Measurements from ENCODE around the gene ACSBG1. TPM values are rescaled to one million over a fixed set of nuclear protein-coding genes. Genes with fewer than 3 reads are reported as not detected.

The ACSBG1 gene
- total and polyA plus RNA-seq, 4 experiments from 2014 or later = not detected

GRCh38 chr15:78244101-78244500 lies 9.7 kb upstream of the ACSBG1 start:
- H3K9me3 Mint-ChIP-seq = no peaks in the 10 kb centered on the region
- no peaks in the 10 kb centered on the region for H3K36me3 Mint-ChIP-seq
- no peak for DNase-seq
- H3K27ac ChIP-seq (ENCODE audit: low read depth, low read length) = no peak overlapping the region
- H3K27me3 Mint-ChIP-seq = peaks cover under 1% of the 10 kb centered on the region in 2 donors
- H3K4me3 ChIP-seq (ENCODE audit: low read length in 2 of 2) = no peak overlapping the region
- no peak overlapping the region for H3K27ac Mint-ChIP-seq
- ChIA-PET CTCF (ENCODE audit: partially characterized antibody) (interaction anchor here (0.8 to 1.3 kb wide), 4 partner anchors 17 to 242 kb away, joined by 3 to 4 read pairs (median 3); no protein-coding TSS in a partner anchor), POLR2A (ENCODE audit: partially characterized antibody) (no interaction called here)
- no peaks in the 10 kb centered on the region for H3K4me1 ChIP-seq (ENCODE audit: insufficient read depth, low read length)
- intact Hi-C loops (cut with micrococcal nuclease) = no loop called here
- no peaks in the 10 kb centered on the region for H3K27me3 ChIP-seq (ENCODE audit: insufficient read depth, low read length)
- peaks cover 0 to 2% (median 0%) of the 10 kb centered on the region in 4 donors for H3K4me1 Mint-ChIP-seq
- H3K36me3 ChIP-seq (ENCODE audit: insufficient read depth, low read length) = no peaks in the 10 kb centered on the region
- H3K4me3 Mint-ChIP-seq = no peak overlapping the region
- no peaks in the 10 kb centered on the region for H3K9me3 ChIP-seq (ENCODE audit: control insufficient read depth in 1 of 2, low read length in 2 of 2)

- intact Hi-C loops (cut with micrococcal nuclease) = no loop called here
- POLR2A ChIA-PET (ENCODE audit: partially characterized antibody) = no interaction called here
- CTCF ChIA-PET (ENCODE audit: partially characterized antibody) = interaction anchor here (0.8 to 8.3 kb wide), 6 partner anchors 16 to 277 kb away, joined by 3 to 211 read pairs (median 4); no protein-coding TSS in a partner anchor
- no peak overlapping the region for H3K27ac Mint-ChIP-seq
- no peaks in the 10 kb centered on the region for H3K9me3 Mint-ChIP-seq
- no peak for DNase-seq
- H3K4me1 ChIP-seq (ENCODE audit: insufficient read depth, low read length) = no peaks in the 10 kb centered on the region
- no peaks in the 10 kb centered on the region for H3K36me3 ChIP-seq (ENCODE audit: insufficient read depth, low read length)
- H3K27me3 Mint-ChIP-seq = peaks cover 3% of the 10 kb centered on the region in 2 donors
- H3K27ac ChIP-seq (ENCODE audit: low read depth, low read length) = no peak overlapping the region
- no peaks in the 10 kb centered on the region for H3K36me3 Mint-ChIP-seq
- H3K4me3 Mint-ChIP-seq = no peak overlapping the region
- H3K9me3 ChIP-seq (ENCODE audit: control insufficient read depth in 1 of 2, low read length in 2 of 2) = no peaks in the 10 kb centered on the region
- no peaks in the 10 kb centered on the region for H3K27me3 ChIP-seq (ENCODE audit: insufficient read depth, low read length)
- H3K4me1 Mint-ChIP-seq = peaks cover 0 to 2% (median 0%) of the 10 kb centered on the region in 4 donors
- H3K4me3 ChIP-seq (ENCODE audit: low read length in 2 of 2) = no peak overlapping the region
Observed at GRCh38 chr15:78243491-78243941, 9.2 kb upstream of the ACSBG1 start.

- Mint-ChIP-seq H3K36me3 (no peaks in the 10 kb centered on the region), H3K9me3 (no peaks in the 10 kb centered on the region), H3K4me1 (peaks cover 0 to 2% (median 0%) of the 10 kb centered on the region in 4 donors), H3K27me3 (peaks cover 3% of the 10 kb centered on the region in 2 donors), H3K27ac (no peak overlapping the region), H3K4me3 (no peak overlapping the region)
- Histone ChIP-seq H3K4me1 (ENCODE audit: insufficient read depth, low read length) (no peaks in the 10 kb centered on the region), H3K9me3 (ENCODE audit: control insufficient read depth in 1 of 2, low read length in 2 of 2) (no peaks in the 10 kb centered on the region), H3K36me3 (ENCODE audit: insufficient read depth, low read length) (no peaks in the 10 kb centered on the region), H3K27ac (ENCODE audit: low read depth, low read length) (no peak overlapping the region), H3K4me3 (ENCODE audit: low read length in 2 of 2) (no peak overlapping the region), H3K27me3 (ENCODE audit: insufficient read depth, low read length) (no peaks in the 10 kb centered on the region)
- intact Hi-C loops (cut with micrococcal nuclease) = no loop called here
- no peak for DNase-seq
- ChIA-PET POLR2A (ENCODE audit: partially characterized antibody) (no interaction called here), CTCF (ENCODE audit: partially characterized antibody) (interaction anchor here (0.8 to 8.3 kb wide), 6 partner anchors 19 to 334 kb away, joined by 3 to 211 read pairs (median 7); partner anchors contain the start of gene CIB2)
Observed at GRCh38 chr15:78243058-78243457, 8.7 kb upstream of the ACSBG1 start.

GRCh38 chr15:78242128-78242527 lies 7.8 kb upstream of the ACSBG1 start:
- no peak for DNase-seq
- no peak overlapping the region for H3K4me3 Mint-ChIP-seq

GRCh38 chr15:78241017-78241416 lies 6.7 kb upstream of the ACSBG1 start:
- H3K4me1 ChIP-seq (ENCODE audit: insufficient read depth, low read length) = no peaks in the 10 kb centered on the region
- CTCF ChIA-PET (ENCODE audit: partially characterized antibody) = interaction anchor here (0.6 to 8.3 kb wide), 31 partner anchors 10 to 1609 kb away, joined by 3 to 211 read pairs (median 3); partner anchors contain the start of genes CIB2 and SKIC8
- H3K4me1 Mint-ChIP-seq = peaks cover 0 to 2% (median 0%) of the 10 kb centered on the region in 4 donors
- peaks cover 3% of the 10 kb centered on the region in 2 donors for H3K27me3 Mint-ChIP-seq
- H3K9me3 Mint-ChIP-seq = no peaks in the 10 kb centered on the region
- H3K9me3 ChIP-seq (ENCODE audit: control insufficient read depth in 1 of 2, low read length in 2 of 2) = no peaks in the 10 kb centered on the region
- POLR2A ChIA-PET (ENCODE audit: partially characterized antibody) = interaction anchor here (0.7 kb wide), 1 partner anchor 172 kb away, joined by 3 read pairs; no protein-coding TSS in a partner anchor
- H3K27ac ChIP-seq (ENCODE audit: low read depth, low read length) = no peak overlapping the region
- no peaks in the 10 kb centered on the region for H3K36me3 Mint-ChIP-seq
- peak; percentile 70 to 78 (median 73) for DNase-seq
- no peaks in the 10 kb centered on the region for H3K27me3 ChIP-seq (ENCODE audit: insufficient read depth, low read length)
- no peak overlapping the region for H3K4me3 ChIP-seq (ENCODE audit: low read length in 2 of 2)
- intact Hi-C loops (cut with micrococcal nuclease) = loop anchor here (1.0 kb wide), 5 partner anchors 46 to 331 kb away; partner anchors contain the start of gene CIB2
- no peak overlapping the region for H3K4me3 Mint-ChIP-seq
- H3K36me3 ChIP-seq (ENCODE audit: insufficient read depth, low read length) = no peaks in the 10 kb centered on the region
- no peak overlapping the region for H3K27ac Mint-ChIP-seq

More at GRCh38 chr15:78242128-78242527, 7.8 kb upstream of the ACSBG1 start:
- Histone ChIP-seq H3K27ac (ENCODE audit: low read depth, low read length) (no peak overlapping the region), H3K36me3 (ENCODE audit: insufficient read depth, low read length) (no peaks in the 10 kb centered on the region), H3K4me1 (ENCODE audit: insufficient read depth, low read length) (no peaks in the 10 kb centered on the region), H3K9me3 (ENCODE audit: control insufficient read depth in 1 of 2, low read length in 2 of 2) (no peaks in the 10 kb centered on the region), H3K4me3 (ENCODE audit: low read length in 2 of 2) (no peak overlapping the region), H3K27me3 (ENCODE audit: insufficient read depth, low read length) (no peaks in the 10 kb centered on the region)
- Mint-ChIP-seq H3K27me3 (peaks cover 3% of the 10 kb centered on the region in 2 donors), H3K4me1 (peaks cover 0 to 2% (median 0%) of the 10 kb centered on the region in 4 donors), H3K27ac (no peak overlapping the region), H3K36me3 (no peaks in the 10 kb centered on the region), H3K9me3 (no peaks in the 10 kb centered on the region)
- ChIA-PET POLR2A (ENCODE audit: partially characterized antibody) (no interaction called here), CTCF (ENCODE audit: partially characterized antibody) (interaction anchor here (0.8 to 8.3 kb wide), 15 partner anchors 9 to 333 kb away, joined by 3 to 211 read pairs (median 6); partner anchors contain the start of gene CIB2)
- intact Hi-C loops (cut with micrococcal nuclease) = no loop called here

- Mint-ChIP-seq H3K36me3 (no peaks in the 10 kb centered on the region), H3K4me3 (no peak overlapping the region), H3K27me3 (peaks cover 3 to 6% of the 10 kb centered on the region in 2 donors), H3K27ac (no peak overlapping the region), H3K4me1 (peaks cover 0 to 2% (median 0%) of the 10 kb centered on the region in 4 donors), H3K9me3 (no peaks in the 10 kb centered on the region)
- Histone ChIP-seq H3K27me3 (ENCODE audit: insufficient read depth, low read length) (no peaks in the 10 kb centered on the region), H3K9me3 (ENCODE audit: control insufficient read depth in 1 of 2, low read length in 2 of 2) (no peaks in the 10 kb centered on the region), H3K36me3 (ENCODE audit: insufficient read depth, low read length) (no peaks in the 10 kb centered on the region), H3K27ac (ENCODE audit: low read depth, low read length) (no peak overlapping the region), H3K4me1 (ENCODE audit: insufficient read depth, low read length) (no peaks in the 10 kb centered on the region), H3K4me3 (ENCODE audit: low read length in 2 of 2) (no peak overlapping the region)
- CTCF ChIA-PET (ENCODE audit: partially characterized antibody) = interaction anchor here (0.6 to 8.3 kb wide), 21 partner anchors 11 to 1290 kb away, joined by 3 to 211 read pairs (median 5); partner anchors contain the start of genes CIB2 and SKIC8
- no peak for DNase-seq
- intact Hi-C loops (cut with micrococcal nuclease) = no loop called here
- POLR2A ChIA-PET (ENCODE audit: partially characterized antibody) = no interaction called here
Observed at GRCh38 chr15:78239811-78240210, 5.4 kb upstream of the ACSBG1 start.

GRCh38 chr15:78237146-78237545 lies 2.8 kb upstream of the ACSBG1 start:
- POLR2A ChIA-PET (ENCODE audit: partially characterized antibody) = no interaction called here
- no peak for DNase-seq
- Mint-ChIP-seq H3K36me3 (no peaks in the 10 kb centered on the region), H3K4me3 (no peak overlapping the region), H3K27me3 (peaks cover 4 to 11% of the 10 kb centered on the region in 2 donors), H3K4me1 (peaks cover 0 to 2% (median 0%) of the 10 kb centered on the region in 4 donors), H3K9me3 (no peaks in the 10 kb centered on the region), H3K27ac (no peak overlapping the region)
- intact Hi-C loops (cut with micrococcal nuclease) = no loop called here
- Histone ChIP-seq H3K4me3 (ENCODE audit: low read length in 2 of 2) (no peak overlapping the region), H3K36me3 (ENCODE audit: insufficient read depth, low read length) (no peaks in the 10 kb centered on the region), H3K4me1 (ENCODE audit: insufficient read depth, low read length) (no peaks in the 10 kb centered on the region), H3K9me3 (ENCODE audit: control insufficient read depth in 1 of 2, low read length in 2 of 2) (no peaks in the 10 kb centered on the region), H3K27ac (ENCODE audit: low read depth, low read length) (no peak overlapping the region), H3K27me3 (ENCODE audit: insufficient read depth, low read length) (no peaks in the 10 kb centered on the region)
- CTCF ChIA-PET (ENCODE audit: partially characterized antibody) = interaction anchor here (8.3 kb wide), 1 partner anchor 125 kb away, joined by 211 read pairs; no protein-coding TSS in a partner anchor
